Vagina (tissue), 2 donors: ENCODE results near the gene PCDHA1. TPM values are rescaled to one million over a fixed set of nuclear protein-coding genes. Genes with fewer than 3 reads are reported as not detected.
A peak's percentile ranks its signal among the peaks of the same experiment; 100 is the strongest.
"Not testable (repeated sequence)": the region's sequence is repeated elsewhere in the genome, so short reads cannot be mapped to it uniquely, and the experiment has no call there.

ENCODE experiments used
- DNase-seq, 2 donors: peaks; one replicate each; pipeline ENCODE4 v3.0.0-alpha.2; 2017; ENCODE audit errors: extremely low spot score in 2 of 2
- H3K27ac ChIP-seq: fragments of 200-600 bp; sonication (generic); one replicate; pipeline ENCODE4 v1.5.1; 2019
- H3K27me3 ChIP-seq: fragments of 200-600 bp; sonication (generic); one replicate; pipeline ENCODE4 v1.5.1; 2019
- H3K36me3 ChIP-seq, 2 donors: fragments of 200-600 bp; sonication (generic); one replicate each; pipeline ENCODE4 v1.5.1; 2017 to 2019
- H3K4me1 ChIP-seq: fragments of 200-600 bp; sonication (generic); one replicate; pipeline ENCODE4 v1.5.1; 2019
- H3K4me3 ChIP-seq, 2 donors: fragments of 200-600 bp; sonication (generic); 1 replicate in 1 of 2; 2 replicates in 1 of 2; pipeline ENCODE4 v1.5.1; 2016 to 2019
- H3K9me3 ChIP-seq: fragments of 200-600 bp; sonication (generic); one replicate; pipeline ENCODE4 v1.5.1; 2019
- POLR2A ChIP-seq, 2 donors: fragments of 450-650 bp; IDR thresholded peaks; one replicate each; pipeline ENCODE4 v1.6.1; 2017; ENCODE audit warnings: antibody characterized with exemption in 2 of 2, mild to moderate bottlenecking in 2 of 2, moderate library complexity in 2 of 2
- POLR2AphosphoS5 ChIP-seq, 2 donors: sonication (generic); formaldehyde crosslinking; IDR thresholded peaks; one replicate each; pipeline ENCODE4 v1.9.0; 2017; ENCODE audit warnings: antibody characterized with exemption in 2 of 2, mild to moderate bottlenecking in 2 of 2, low read depth in 1 of 2; ENCODE audit not compliant: insufficient read depth in 1 of 2
- intact Hi-C: fragments of 100-400 bp; cut with DNase I; formaldehyde crosslinking; loops from one replicate; pipeline ENCODE4 v1.15.1; 2023
- total RNA-seq: library from RNA; depleted of rRNA; stranded (reverse); fragments of >200 nt; gene quantifications from one replicate; pipeline ENCODE4 v1.2.3, GENCODE V29; 2016
- TF ChIP-seq, protein P1 (sequence below), 3 experiments: fragments of 450-650 bp in 2 of 3; fragments of 200-600 bp in 1 of 3; sonication (generic) in 1 of 3; IDR thresholded peaks; one replicate each; pipeline ENCODE4 v1.5.1; 2017 to 2019; ENCODE audit warnings: antibody characterized with exemption in 3 of 3, mild to moderate bottlenecking in 2 of 3, moderate library complexity in 2 of 3

PCDHA1 gene
- total RNA-seq, 1 donor from 2014 or later, result not detected

DNA sequence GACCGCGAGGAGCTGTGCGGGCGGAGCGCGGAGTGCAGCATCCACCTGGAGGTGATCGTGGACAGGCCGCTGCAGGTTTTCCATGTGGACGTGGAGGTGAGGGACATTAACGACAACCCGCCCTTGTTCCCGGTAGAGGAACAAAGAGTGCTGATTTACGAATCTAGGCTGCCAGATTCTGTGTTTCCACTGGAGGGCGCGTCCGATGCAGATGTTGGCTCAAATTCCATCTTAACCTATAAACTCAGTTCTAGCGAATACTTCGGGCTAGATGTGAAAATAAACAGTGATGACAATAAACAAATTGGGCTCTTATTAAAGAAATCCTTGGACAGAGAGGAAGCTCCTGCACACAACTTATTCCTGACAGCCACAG is 42.4 kb downstream of the PCDHA1 start:
- intact Hi-C loops, result no loop called here
- Histone ChIP-seq H3K27me3 (no peaks in the 10 kb centered on the region), H3K27ac (no peak overlapping the region), H3K4me3 (peak overlapping the region in 1 of 2 donors; percentile 24), H3K36me3 (no peaks in the 10 kb centered on the region), H3K9me3 (no peaks in the 10 kb centered on the region), H3K4me1 (no peaks in the 10 kb centered on the region)
- no peak for TF ChIP-seq POLR2AphosphoS5 (IDR thresholded peaks at IDR 0.05; ENCODE audit: insufficient read depth in 1 of 2, low read depth in 1 of 2)
- TF ChIP-seq, protein P1, sequence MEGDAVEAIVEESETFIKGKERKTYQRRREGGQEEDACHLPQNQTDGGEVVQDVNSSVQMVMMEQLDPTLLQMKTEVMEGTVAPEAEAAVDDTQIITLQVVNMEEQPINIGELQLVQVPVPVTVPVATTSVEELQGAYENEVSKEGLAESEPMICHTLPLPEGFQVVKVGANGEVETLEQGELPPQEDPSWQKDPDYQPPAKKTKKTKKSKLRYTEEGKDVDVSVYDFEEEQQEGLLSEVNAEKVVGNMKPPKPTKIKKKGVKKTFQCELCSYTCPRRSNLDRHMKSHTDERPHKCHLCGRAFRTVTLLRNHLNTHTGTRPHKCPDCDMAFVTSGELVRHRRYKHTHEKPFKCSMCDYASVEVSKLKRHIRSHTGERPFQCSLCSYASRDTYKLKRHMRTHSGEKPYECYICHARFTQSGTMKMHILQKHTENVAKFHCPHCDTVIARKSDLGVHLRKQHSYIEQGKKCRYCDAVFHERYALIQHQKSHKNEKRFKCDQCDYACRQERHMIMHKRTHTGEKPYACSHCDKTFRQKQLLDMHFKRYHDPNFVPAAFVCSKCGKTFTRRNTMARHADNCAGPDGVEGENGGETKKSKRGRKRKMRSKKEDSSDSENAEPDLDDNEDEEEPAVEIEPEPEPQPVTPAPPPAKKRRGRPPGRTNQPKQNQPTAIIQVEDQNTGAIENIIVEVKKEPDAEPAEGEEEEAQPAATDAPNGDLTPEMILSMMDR (IDR thresholded peaks at IDR 0.05), result no peak
- no peak for TF ChIP-seq POLR2A (IDR thresholded peaks at IDR 0.05)
- DNase-seq, result no peak

DNA sequence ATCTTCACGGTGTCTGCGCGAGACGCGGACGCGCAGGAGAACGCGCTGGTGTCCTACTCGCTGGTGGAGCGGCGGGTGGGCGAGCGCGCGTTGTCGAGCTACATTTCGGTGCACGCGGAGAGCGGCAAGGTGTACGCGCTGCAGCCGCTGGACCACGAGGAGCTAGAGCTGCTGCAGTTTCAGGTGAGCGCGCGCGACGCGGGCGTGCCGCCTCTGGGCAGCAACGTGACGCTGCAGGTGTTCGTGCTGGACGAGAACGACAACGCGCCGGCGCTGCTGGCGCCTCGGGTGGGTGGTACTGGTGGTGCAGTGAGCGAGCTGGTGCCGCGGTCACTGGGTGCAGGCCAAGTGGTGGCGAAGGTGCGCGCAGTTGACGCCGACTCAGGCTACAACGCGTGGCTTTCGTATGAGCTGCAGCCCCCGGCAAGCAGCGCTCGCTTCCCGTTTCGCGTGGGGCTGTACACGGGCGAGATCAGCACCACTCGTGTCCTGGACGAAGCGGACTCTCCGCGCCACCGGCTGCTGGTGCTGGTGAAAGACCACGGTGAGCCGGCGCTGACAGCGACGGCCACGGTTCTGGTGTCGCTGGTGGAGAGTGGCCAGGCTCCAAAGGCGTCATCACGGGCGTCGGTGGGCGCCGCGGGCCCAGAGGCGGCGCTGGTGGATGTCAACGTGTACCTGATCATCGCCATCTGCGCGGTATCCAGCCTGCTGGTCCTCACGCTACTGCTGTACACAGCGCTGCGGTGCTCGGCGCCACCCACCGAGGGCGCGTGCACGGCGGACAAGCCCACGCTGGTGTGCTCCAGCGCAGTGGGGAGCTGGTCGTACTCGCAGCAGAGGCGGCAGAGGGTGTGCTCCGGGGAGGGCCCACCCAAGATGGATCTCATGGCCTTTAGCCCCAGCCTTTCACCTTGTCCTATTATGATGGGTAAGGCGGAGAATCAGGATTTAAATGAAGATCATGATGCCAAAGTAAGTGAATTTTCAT is 43.9 kb downstream of the PCDHA1 start:
- H3K4me1 ChIP-seq, H3K27ac ChIP-seq, H3K27me3 ChIP-seq, intact Hi-C loops, H3K4me3 ChIP-seq, H3K9me3 ChIP-seq, DNase-seq, H3K36me3 ChIP-seq: not testable (repeated sequence)

DNA sequence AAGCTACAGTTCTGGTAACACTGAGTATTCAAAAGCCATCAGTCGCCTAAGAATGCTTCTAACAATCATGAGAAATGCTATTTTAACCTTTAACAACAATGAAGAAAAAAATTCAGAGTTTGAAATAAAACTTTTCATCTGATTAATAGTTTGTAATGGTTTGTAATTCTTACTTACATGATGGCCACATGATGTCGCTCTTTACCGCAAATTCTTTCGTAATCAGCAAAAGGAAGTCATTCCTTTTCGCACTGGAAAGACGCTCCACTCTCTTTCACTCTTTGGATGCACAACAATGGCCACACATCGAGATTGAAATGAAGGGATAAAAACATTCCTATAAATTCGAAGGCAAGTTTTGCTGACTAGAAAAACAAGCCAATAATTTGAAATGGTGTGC is 48.1 kb downstream of the PCDHA1 start, which contains the start of gene PCDHA7:
TSS of gene PCDHA7 (plus strand) at position 277 of the 400 bp plus-strand sequence. CDS start at position 392, 115 bp downstream.
- no peaks in the 10 kb centered on the region for H3K36me3 ChIP-seq
- peak within 1 kb of the TSS; percentile 13 to 16 for H3K4me3 ChIP-seq
- H3K9me3 ChIP-seq, result no peaks in the 10 kb centered on the region
- H3K4me1 ChIP-seq, result no peaks in the 10 kb centered on the region
- DNase-seq, result no peak
- intact Hi-C loops, result no loop called here
- no peak within 1 kb of the TSS for H3K27ac ChIP-seq
- no peaks in the 10 kb centered on the region for H3K27me3 ChIP-seq
- TF ChIP-seq POLR2A (IDR thresholded peaks at IDR 0.05) (no peak), POLR2AphosphoS5 (IDR thresholded peaks at IDR 0.05; ENCODE audit: insufficient read depth in 1 of 2, low read depth in 1 of 2) (no peak)
- TF ChIP-seq, protein P1 (IDR thresholded peaks at IDR 0.05), result no peak

DNA sequence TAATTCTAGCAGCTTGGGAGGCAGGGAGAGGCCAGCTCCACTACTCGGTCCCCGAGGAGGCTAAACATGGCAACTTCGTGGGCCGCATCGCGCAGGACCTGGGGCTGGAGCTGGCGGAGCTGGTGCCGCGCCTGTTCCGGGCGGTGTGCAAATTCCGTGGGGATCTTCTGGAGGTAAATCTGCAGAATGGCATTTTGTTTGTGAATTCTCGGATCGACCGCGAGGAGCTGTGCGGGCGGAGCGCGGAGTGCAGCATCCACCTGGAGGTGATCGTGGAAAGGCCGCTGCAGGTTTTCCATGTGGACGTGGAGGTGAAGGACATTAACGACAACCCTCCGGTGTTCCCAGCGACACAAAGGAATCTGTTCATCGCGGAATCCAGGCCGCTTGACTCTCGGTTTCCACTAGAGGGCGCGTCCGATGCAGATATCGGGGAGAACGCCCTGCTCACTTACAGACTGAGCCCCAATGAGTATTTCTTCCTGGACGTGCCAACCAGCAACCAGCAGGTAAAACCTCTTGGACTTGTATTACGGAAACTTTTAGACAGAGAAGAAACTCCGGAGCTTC is 48.6 kb downstream of the PCDHA1 start:
- H3K27ac ChIP-seq, H3K4me1 ChIP-seq, DNase-seq, intact Hi-C loops, H3K36me3 ChIP-seq, H3K9me3 ChIP-seq, H3K27me3 ChIP-seq: not testable (repeated sequence)
- peak overlapping the region; percentile 13 to 16 for H3K4me3 ChIP-seq

DNA sequence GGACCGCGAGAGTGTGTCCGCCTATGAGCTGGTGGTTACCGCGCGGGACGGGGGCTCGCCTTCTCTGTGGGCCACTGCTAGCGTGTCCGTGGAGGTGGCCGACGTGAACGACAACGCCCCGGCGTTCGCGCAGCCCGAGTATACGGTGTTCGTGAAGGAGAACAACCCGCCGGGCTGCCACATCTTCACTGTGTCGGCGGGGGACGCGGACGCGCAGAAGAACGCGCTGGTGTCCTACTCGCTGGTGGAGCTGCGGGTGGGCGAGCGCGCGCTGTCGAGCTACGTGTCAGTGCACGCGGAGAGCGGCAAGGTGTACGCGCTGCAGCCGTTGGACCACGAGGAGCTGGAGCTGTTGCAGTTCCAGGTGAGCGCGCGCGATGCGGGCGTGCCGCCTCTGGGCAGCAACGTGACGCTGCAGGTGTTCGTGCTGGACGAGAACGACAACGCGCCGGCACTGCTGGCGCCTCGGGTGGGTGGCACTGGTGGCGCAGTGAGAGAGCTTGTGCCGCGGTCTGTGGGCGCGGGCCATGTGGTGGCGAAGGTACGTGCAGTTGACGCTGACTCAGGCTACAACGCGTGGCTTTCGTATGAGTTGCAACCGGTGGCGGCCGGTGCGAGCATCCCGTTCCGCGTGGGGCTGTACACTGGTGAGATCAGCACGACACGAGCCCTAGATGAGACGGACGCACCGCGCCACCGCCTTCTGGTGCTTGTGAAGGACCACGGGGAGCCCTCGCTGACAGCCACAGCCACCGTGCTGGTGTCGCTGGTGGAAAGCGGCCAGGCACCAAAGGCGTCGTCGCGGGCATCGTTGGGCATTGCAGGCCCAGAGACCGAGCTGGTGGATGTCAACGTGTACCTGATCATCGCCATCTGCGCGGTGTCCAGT is 49.9 kb downstream of the PCDHA1 start:
- intact Hi-C loops, result no loop called here
- Histone ChIP-seq H3K27me3 (no peaks in the 10 kb centered on the region), H3K4me3 (no peak overlapping the region), H3K9me3 (no peaks in the 10 kb centered on the region), H3K4me1 (no peaks in the 10 kb centered on the region), H3K36me3 (no peaks in the 10 kb centered on the region), H3K27ac (no peak overlapping the region)
- peak in 1 of 2 donors; percentile 74 for DNase-seq
- TF ChIP-seq, protein P1 (IDR thresholded peaks at IDR 0.05), result no peak
- TF ChIP-seq POLR2AphosphoS5 (IDR thresholded peaks at IDR 0.05; ENCODE audit: insufficient read depth in 1 of 2, low read depth in 1 of 2), result no peak
- TF ChIP-seq POLR2A (IDR thresholded peaks at IDR 0.05), result no peak
